GM21367 (cell line): Measurements from ENCODE around the gene TRIP6.
A peak's percentile ranks its signal among the peaks of the same experiment; 100 is the strongest.
"Not testable (repeated sequence)": the region's sequence is repeated elsewhere in the genome, so short reads cannot be mapped to it uniquely, and the experiment has no call there.

Experiments used
- ATAC-seq: cut with Tn5 transposase; IDR thresholded peaks from one replicate; pipeline ENCODE4 v1.9.1; 2021; ENCODE audit not compliant: unreplicated experiment

Gene TRIP6

DNA sequence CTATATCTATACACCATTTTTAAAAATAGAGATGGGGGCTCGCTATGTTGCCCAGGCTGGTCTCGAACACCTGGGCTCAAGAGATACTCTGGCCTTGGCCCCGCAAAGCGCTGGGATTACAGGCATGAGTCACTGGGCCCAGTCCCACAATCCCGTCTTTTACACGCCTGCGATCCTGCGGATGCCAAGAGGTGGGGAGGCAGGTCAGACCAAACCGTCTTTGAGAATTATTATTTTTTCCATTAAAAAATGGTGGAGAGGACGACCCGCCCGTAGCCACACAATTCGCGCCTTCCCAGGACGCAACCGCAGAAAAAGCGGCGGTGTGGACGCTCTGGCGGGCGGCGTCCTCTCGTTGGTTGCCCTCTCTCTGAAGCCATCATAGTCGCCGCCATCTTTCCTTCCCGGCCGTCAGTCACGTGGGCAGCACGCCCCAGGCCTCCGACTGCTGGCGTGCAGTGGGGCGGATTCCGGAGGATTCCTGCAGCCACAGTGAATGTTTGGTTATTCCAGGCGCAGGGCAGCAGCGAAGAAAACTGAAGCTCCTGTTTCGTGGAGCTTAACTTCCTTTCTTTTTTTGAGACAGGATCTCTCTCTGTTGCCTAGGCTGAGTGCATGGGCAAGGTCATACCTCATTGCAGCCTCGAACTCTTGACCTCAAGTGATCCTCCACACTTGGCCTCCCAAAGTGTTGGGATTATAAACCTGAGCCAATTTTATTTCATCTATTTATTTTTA, 29.9 kb upstream of the TRIP6 start:
- no peak for ATAC-seq

DNA sequence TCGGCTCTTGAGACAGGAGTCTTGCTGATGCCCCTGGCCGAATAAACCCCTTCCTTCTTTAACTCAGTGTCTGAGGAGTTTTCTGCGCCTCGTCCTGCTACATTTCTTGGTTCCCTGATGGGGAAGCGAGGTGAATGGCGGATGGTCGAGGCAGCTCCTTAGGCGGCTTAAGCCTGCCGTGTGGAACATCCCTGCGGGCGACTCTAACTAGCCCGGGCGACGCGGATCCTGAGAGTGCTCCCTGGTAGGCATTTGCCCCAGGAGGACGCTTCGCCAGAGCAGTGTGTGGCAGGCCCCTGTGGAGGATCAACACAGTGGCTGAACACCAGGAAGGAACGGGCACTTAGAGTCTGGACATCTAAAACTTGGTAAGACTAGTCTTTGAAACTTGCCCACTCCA, 27.8 kb upstream of the TRIP6 start:
- no peak for ATAC-seq

DNA sequence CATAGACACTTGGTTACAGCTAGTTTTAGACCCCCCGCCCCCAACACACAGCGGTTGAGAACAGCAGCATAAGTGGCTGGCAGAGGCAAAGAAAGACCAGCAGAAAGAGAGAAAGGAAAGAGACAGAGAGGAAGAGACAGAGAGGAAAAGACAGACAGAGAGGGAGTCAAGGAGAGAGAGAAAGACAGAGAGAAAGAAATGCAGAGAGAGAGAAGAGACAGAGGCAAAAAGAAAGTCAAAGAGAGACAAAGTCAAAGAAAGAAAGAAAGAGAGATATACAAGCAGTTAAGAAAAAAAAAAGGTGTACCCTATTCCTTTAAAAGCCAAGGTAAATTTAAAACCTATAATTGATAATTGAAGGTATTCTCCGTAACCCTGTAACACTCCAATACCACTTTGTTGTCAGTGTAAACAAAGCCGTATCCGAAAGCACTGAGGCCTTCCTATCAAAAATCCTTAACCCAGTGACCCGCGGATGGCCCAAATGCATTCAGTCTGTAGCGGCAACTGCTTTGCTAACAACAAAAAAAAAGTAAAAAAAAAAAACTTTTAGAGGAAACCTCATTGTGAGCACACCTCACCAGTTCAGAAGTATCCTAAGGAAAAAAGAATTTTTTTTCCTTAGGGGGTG, 26.6 kb upstream of the TRIP6 start:
- ATAC-seq, result no peak

DNA sequence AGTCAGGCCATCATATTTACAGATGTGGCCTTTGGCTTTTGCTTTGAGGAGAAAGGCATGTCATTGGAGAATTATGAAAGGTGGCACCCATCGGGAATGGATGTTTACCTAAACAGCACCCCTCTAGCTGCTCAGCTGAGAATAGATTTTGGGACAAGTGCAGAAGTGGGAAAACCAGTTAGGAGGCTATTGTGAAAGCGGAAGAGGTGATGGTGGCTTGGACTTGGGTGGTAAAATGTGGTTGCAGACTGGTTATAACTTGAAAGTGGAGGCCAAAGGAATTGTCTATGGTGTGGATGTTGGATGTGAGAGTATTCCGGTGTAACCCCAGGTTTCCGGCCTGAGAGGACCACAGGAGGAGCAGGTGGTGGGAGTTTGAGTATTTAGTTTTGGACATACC, 19.8 kb upstream of the TRIP6 start:
- no peak for ATAC-seq

DNA sequence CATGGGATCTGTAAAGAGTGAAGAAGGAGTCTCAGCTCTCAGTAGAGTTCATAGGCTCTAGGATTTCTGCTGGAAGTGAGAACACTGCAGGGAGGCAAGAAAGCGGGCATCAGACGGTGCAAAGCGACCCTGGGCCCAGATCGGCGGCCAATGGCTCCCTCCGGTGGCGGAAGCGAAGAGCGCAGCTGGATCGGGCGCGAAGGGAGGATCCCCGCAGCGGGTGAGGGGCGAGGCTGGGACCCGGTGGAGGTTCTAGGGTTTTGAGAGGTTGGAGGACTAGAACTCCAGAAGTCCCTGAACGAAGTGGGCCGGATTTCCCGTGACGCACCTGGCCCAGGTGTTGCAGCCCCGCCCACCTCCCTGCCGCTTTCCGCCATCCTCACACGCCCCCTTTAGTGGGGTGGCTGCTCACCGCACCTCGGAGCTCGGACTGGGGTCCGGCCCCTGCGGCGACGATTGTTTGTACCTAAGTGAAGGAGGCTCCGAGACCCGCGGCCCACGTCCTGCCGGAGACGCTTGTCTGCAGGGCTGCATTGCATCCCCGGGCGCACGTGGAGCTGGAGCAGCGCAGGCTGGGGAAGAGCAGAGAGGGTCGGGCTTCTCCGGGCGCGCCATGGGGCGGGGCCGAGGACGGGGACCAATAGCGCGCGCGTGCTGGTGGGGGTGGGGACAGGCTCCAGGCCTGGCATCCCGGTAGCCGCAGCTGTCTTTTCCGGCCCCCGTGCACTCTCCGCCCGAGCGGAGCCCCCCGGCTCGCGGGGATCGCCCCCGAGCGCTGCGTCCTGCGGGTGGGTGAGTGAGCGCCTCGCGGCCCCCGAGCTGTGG, 14.9 kb upstream of the TRIP6 start, which contains the start of gene SLC12A9:
Gene SLC12A9 (plus strand): TSS at position 666 of the 825 bp plus-strand sequence. CDS start 1,485 bp downstream, outside the sequence.
- ATAC-seq, result peak; percentile 90

DNA sequence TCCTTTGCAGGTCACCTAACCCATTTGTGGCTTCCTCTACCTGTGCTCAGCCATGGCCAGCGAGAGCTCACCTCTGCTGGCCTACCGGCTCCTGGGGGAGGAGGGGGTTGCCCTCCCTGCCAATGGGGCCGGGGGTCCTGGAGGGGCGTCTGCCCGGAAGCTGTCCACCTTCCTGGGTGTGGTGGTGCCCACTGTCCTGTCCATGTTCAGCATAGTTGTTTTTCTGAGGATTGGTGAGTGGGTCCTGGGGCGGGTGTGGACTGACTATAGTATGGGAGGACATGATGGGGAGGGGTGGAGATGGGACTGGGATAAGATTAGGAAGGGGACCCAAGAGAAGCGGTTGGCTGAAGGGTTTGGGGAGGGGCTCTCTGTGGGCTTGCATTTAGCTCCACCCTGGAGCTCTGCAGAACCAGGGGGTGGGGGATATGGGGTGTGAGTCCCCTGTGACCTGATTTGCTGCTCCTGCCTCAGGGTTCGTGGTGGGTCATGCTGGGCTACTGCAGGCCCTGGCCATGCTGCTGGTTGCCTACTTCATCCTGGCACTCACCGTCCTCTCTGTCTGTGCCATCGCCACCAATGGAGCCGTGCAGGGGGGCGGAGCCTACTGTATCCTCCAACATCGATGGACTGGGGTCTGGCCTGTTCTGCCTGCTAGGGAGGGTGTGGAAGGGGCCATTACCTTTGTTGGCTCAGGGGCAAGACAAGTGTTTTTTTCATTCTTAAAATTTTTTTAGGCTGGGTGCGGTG, 12.9 kb upstream of the TRIP6 start:
- ATAC-seq, result no peak

DNA sequence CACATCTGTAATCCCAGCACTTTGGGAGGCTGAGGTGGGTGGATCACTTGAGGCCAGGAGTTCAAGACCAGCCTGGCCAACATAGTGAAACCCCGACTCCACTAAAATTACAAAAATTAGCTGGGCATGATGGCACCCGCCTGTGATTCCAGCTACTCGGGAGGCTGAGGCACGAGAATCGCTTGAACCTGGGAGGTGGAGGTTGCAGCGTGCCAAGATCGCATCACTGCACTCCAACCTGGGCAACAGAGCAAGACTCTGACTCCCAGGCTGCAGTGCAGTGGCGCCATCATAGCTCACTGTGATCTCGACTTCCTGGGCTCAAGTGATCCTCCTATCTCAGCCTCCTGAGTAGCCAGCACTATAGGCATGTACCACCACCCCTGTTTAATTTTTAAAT, 12.3 kb upstream of the TRIP6 start:
- ATAC-seq, result not testable (repeated sequence)

DNA sequence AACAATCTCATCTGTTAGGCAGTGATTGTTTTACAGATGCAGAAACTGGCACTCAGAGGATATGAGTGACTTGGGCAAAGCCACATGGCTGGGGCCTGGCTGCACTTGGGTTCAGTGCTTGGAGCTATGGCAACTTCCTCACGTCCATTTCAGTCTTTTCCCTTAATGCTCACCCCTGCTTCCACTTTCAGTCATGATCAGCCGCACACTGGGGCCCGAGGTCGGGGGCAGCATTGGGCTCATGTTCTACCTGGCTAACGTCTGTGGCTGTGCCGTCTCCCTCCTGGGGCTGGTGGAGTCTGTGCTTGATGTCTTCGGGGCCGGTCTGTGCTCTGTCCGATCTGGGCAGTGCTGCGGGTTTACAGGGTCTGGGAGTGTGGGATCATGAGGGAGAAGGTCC, 11.7 kb upstream of the TRIP6 start:
- ATAC-seq, result no peak

DNA sequence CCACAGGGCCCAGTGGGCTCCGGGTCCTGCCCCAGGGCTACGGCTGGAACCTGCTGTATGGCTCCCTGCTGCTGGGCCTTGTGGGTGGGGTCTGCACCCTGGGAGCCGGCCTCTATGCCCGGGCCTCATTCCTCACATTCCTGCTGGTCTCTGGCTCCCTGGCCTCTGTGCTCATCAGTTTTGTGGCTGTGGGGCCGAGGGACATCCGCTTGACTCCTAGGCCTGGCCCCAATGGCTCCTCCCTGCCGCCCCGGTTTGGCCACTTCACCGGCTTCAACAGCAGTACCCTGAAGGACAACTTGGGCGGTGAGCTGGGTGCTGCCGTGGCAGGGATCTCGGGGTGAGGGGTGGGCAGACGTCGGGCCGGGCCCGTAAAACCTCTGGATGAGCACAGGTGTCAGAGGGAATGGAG, 10.3 kb upstream of the TRIP6 start:
- ATAC-seq, result no peak

DNA sequence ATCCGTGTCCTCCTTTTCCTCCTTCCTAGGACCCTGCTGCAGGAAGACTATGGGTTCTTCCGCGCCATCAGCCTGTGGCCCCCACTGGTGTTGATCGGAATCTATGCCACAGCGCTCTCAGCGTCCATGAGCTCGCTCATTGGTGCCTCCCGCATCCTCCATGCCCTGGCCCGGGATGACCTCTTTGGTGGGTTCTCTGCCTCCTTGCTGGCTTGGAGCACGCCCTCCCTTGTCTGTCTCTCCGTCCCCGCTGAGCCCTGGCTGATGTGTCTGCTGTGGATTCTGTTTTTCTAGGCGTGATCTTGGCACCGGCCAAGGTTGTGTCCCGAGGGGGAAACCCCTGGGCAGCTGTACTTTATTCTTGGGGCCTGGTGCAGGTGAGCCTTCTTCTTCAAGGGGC, 7.3 kb upstream of the TRIP6 start:
- ATAC-seq, result no peak

DNA sequence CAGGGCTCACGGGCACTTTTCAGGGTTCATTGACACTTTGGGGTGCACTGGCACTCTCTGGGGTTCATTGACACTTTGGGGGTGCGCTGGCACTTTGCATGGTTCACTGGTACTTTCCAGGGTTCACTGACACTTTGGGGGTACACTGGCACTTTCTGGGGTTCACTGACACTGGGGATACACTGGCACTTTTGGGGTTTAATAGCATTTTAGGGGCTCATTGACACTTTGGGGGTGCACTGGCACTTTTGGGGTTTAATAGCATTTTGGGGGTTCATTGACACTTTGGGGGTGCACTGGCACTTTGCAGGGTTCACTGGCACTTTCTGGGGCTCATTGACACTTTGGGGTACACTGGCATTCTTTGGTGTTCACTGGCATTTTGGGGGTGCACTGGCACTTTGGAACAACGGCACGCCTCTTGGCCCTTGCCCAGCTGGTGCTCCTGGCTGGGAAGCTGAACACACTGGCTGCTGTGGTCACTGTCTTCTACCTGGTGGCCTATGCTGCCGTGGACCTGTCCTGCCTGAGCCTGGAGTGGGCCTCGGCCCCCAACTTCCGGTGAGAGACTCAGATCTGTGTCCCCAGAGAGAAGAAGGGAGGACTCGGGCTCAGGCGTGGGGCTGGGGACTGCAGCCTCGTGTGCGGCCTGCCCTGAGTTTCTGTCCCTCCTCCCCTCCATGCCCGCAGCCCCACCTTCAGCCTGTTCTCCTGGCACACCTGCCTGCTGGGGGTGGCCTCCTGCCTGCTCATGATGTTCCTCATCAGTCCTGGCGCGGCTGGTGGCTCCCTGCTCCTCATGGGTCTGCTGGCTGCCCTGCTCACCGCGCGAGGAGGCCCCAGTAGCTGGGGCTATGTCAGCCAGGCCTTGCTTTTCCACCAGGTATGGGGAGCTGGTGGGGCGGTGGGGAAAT, 6.2 kb upstream of the TRIP6 start:
- no peak for ATAC-seq

DNA sequence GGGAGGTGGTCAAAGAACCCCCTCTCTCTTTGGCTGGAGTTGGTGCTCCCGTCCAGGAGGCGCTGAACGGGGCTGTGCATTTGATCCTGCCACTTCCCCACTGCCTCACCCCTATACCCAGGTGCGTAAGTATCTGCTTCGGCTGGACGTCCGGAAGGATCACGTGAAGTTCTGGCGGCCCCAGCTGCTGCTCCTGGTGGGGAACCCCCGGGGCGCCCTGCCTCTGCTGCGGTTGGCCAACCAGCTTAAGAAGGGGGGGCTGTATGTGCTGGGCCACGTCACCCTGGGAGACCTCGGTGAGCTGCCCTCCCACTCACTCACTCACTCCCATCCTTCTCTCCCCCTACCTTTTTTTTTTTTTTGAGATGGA, 5.6 kb upstream of the TRIP6 start:
- no peak for ATAC-seq

DNA sequence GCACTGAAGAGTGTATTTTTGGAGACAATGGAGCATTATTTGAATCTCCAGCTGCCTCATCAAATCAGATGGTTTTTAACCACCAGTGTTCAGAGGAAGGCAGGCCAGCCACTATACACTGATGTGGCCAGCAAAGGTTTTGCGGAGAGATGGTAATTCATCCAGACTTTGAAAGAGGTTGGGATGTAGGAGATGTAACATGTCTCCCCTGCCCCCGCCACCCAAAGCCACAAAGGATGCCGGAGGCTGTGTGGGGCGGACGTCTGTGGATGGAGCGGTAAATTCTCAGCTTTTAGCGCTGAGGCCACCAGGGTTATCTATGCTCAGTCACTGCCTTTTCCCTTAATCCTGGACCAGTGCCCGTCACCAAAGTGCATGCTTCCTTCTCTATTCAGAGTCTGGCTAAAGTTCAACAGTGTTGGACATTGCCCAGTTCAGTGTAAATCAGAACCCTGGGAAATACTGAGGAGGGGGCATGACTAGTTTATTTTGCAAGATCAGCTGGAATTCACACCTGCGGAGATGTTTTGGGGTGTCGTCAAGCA, 3.7 kb upstream of the TRIP6 start:
- ATAC-seq, result no peak

DNA sequence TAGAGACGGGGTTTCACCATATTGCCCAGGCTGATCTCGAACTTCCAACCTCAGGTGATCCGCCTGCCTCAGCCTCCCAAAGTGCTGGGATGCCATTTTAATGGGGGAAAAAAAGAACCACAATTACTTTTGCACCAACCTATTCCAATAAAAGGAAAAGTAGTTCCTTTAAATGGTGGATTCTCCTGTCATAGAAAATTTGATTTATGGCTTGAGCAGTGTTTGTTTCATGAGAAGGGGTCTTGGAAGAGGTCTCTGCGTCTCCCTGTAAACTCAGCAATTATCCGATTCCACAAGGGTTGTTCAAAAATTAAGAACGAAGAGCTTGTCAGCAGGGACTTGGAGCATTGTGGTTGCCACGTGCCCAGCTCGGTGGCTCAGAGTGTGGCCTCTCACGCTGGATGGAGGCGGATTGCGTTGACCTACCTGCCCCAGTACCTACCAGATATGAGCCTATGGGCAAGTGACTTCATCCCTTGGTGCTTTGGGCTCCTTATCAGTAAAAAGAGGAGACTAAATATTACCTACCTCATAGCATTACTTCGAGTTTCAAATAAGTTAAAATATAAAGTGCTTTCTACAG, 2.8 kb upstream of the TRIP6 start:
- ATAC-seq, result no peak

DNA sequence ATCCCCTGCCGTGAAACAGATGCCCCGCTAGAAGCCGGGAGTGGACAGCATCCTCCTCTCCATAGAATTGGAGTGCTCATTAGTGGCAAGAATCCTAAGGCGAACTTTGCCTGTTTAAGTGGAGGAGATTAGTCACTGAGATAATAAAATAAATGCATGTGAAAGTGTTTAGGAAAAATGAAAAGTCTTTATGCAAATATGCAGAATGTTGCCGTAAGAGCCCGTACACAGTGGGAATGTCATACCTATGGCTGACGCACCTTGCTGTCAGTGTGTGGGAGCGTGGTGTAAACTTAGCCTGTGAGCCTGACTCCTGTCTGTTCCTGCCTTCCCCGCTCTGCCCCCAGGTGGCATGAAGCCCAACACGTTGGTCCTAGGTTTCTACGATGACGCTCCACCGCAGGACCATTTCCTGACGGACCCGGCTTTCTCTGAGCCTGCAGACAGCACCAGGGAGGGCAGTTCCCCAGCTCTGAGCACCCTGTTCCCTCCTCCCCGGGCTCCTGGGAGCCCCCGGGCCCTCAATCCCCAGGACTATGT, 1.7 kb upstream of the TRIP6 start:
- ATAC-seq, result no peak

DNA sequence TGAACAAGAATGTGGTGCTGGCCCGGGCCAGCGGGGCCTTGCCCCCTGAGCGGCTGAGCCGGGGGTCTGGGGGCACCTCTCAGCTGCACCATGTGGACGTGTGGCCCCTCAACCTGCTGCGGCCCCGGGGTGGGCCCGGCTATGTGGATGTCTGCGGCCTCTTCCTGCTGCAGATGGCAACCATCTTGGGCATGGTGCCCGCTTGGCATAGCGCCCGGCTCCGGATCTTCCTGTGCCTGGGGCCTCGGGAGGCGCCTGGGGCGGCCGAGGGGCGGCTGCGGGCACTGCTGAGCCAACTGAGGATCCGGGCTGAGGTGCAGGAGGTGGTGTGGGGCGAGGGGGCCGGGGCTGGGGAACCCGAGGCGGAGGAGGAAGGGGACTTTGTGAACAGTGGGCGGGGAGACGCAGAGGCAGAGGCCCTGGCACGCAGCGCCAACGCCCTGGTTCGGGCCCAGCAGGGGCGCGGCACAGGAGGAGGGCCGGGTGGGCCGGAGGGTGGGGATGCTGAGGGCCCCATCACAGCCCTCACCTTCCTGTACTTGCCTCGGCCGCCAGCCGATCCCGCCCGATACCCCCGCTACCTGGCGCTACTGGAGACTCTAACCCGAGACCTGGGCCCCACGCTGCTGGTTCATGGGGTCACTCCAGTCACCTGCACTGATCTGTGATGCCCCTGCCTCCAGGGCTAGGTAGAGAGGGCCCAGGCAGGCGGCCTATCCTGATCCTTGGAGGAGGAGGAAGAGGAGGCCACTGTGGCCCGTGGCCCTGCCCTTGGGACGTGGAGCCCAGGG, 1.1 kb upstream of the TRIP6 start:
- ATAC-seq, result no peak

DNA sequence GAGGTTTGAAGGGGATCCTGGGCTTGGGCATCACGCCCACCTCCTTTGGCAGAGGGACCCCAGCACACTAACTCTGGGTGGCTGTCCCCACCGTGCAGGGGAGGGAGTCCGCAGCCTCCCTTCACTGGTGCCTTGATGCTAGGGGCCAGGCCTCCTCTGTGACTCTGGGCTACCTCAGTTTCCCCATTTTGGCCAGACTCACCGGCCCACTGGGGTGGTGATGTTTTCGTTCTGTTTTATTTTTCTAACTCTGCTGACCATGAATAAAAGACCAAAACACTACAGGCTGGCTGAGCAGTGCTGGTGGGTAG, 503 bp upstream of the TRIP6 start:
- ATAC-seq, result no peak

DNA sequence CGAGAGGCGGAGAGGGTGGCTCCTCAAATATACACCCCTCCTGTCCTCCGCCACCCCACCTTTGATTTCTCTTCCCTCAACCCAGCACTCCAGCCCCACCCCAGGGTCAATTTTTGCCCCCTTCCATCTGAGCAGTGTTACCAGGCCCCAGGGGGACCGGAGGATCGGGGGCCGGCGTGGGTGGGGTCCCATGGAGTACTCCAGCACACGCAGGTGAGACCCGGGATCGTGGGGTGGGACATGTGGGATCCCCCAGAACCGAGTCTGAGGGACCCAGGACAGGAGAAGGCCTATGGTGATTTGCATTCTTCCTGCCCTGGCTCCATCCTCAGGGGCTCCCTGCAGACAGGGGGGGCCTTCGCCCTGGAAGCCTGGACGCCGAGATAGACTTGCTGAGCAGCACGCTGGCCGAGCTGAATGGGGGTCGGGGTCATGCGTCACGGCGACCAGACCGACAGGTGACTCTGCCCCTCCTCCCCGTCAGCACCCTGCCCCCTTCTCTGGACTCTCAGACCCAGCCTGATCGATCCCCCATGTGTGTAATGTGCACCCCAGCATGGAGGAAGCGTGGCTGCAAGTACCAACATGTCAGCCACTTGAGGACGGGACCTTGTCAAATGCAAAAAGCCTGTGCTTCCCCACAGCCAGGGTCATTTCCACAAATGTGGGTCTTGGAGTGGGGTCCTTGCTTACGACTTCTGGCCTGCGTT, 744 bp downstream of the TRIP6 start:
- no peak for ATAC-seq
